Large intestine (tissue), 3 donors: ENCODE results near the gene GNG4. TPM values are rescaled to one million over a fixed set of nuclear protein-coding genes. Genes with fewer than 3 reads are reported as not detected.
"Not testable (repeated sequence)": the region's sequence is repeated elsewhere in the genome, so short reads cannot be mapped to it uniquely, and the experiment has no call there.

ENCODE experiments used
- DNase-seq, 2 donors: peaks; one replicate each; pipeline versions ENCODE4 v3.0.0 to v3.0.0-alpha.2; 2013
- H3K27ac ChIP-seq: one replicate; pipeline ENCODE4 v1.5.1; 2013; ENCODE audit warnings: low read length
- H3K27me3 ChIP-seq: 2 replicates; pipeline ENCODE4 v1.6.1; 2013; ENCODE audit warnings: low read length; ENCODE audit not compliant: control insufficient read depth, insufficient read depth
- H3K36me3 ChIP-seq: 2 replicates; pipeline ENCODE4 v1.6.1; 2013; ENCODE audit warnings: low read length; ENCODE audit not compliant: control insufficient read depth, insufficient read depth
- H3K4me1 ChIP-seq: one replicate; pipeline ENCODE4 v1.6.1; 2013; ENCODE audit warnings: low read length; ENCODE audit not compliant: control insufficient read depth, insufficient read depth
- H3K4me3 ChIP-seq: one replicate; pipeline ENCODE4 v1.5.1; 2013; ENCODE audit warnings: low read length
- H3K9me3 ChIP-seq: one replicate; pipeline ENCODE4 v1.6.1; 2013; ENCODE audit warnings: mild to moderate bottlenecking, low read depth, low read length, moderate library complexity; ENCODE audit not compliant: control insufficient read depth
- WGBS: methylation state at CpG from one replicate; pipeline ENCODE4 v1.1.5; 2013; ENCODE audit warnings: low lambda C conversion rate; ENCODE audit not compliant: insufficient coverage; 5-methylcytosine and 5-hydroxymethylcytosine counted together
- polyA plus RNA-seq: library from polyadenylated mRNA; unstranded; fragments of 120-200 nt; gene quantifications from one replicate; pipeline ENCODE4 v1.2.1, GENCODE V29; 2013

Gene GNG4
- polyA plus RNA-seq, 1 donor = 41.6 TPM

- no peaks in the 10 kb centered on the region for H3K27me3 ChIP-seq
- WGBS = 80% methylated on average over 1 of the region's 47 CpGs
- no peak overlapping the region for H3K27ac ChIP-seq
- no peak overlapping the region for H3K4me3 ChIP-seq
- DNase-seq = peak in 1 of 2 donors; percentile 21
- no peaks in the 10 kb centered on the region for H3K36me3 ChIP-seq
- H3K4me1 ChIP-seq = peaks cover 7% of the 10 kb centered on the region
- peaks cover 3% of the 10 kb centered on the region for H3K9me3 ChIP-seq
Observed at GRCh38 chr1:235642011-235642942, 7.3 kb downstream of the GNG4 start.

- Histone ChIP-seq H3K27ac (no peak overlapping the region), H3K27me3 (no peaks in the 10 kb centered on the region), H3K36me3 (no peaks in the 10 kb centered on the region), H3K4me1 (peaks cover 15% of the 10 kb centered on the region), H3K9me3 (peaks cover 3% of the 10 kb centered on the region), H3K4me3 (no peak overlapping the region)
- 90% methylated on average over 2 of the region's 12 CpGs for WGBS
- no peak for DNase-seq
Observed at GRCh38 chr1:235640580-235640979, 9.0 kb downstream of the GNG4 start.

GRCh38 chr1:235639226-235640205, 10.1 kb downstream of the GNG4 start:
- no peak overlapping the region for H3K4me3 ChIP-seq
- H3K27me3 ChIP-seq = no peaks in the 10 kb centered on the region
- H3K9me3 ChIP-seq = peaks cover 3% of the 10 kb centered on the region
- H3K36me3 ChIP-seq = no peaks in the 10 kb centered on the region
- H3K27ac ChIP-seq = no peak overlapping the region
- WGBS = 100% methylated on average over 1 of the region's 14 CpGs
- H3K4me1 ChIP-seq = peaks cover 16% of the 10 kb centered on the region
- DNase-seq = no peak

GRCh38 chr1:235638612-235639011, 11.0 kb downstream of the GNG4 start:
- H3K4me1 ChIP-seq = peaks cover 16% of the 10 kb centered on the region
- H3K27me3 ChIP-seq, H3K4me3 ChIP-seq, H3K9me3 ChIP-seq, H3K27ac ChIP-seq, H3K36me3 ChIP-seq, DNase-seq: not testable (repeated sequence)
- WGBS = no CpG with 5 or more reads among the region's 2 CpGs

GRCh38 chr1:235637756-235638534, 11.6 kb downstream of the GNG4 start:
- peak overlapping the region; percentile 20 for H3K27ac ChIP-seq

GRCh38 chr1:235635938-235636662, 13.5 kb downstream of the GNG4 start:
- Histone ChIP-seq H3K27ac (no peak overlapping the region), H3K4me3 (no peak overlapping the region), H3K27me3 (no peaks in the 10 kb centered on the region), H3K36me3 (no peaks in the 10 kb centered on the region), H3K4me1 (peaks cover 16% of the 10 kb centered on the region), H3K9me3 (no peaks in the 10 kb centered on the region)
- DNase-seq = peak in 1 of 2 donors; percentile 50
- 80% methylated on average over 1 of the region's 12 CpGs for WGBS

More at GRCh38 chr1:235637756-235638534, 11.6 kb downstream of the GNG4 start:
- Histone ChIP-seq H3K36me3 (no peaks in the 10 kb centered on the region), H3K27me3 (no peaks in the 10 kb centered on the region), H3K4me1 (peaks cover 16% of the 10 kb centered on the region), H3K4me3 (no peak overlapping the region), H3K9me3 (peaks cover 3% of the 10 kb centered on the region)
- WGBS = 33% methylated on average over 1 of the region's 10 CpGs
- DNase-seq = peak in 1 of 2 donors; percentile 60

- Histone ChIP-seq H3K4me1 (peaks cover 11% of the 10 kb centered on the region), H3K9me3 (no peaks in the 10 kb centered on the region), H3K36me3 (no peaks in the 10 kb centered on the region), H3K4me3 (no peak overlapping the region), H3K27ac (no peak overlapping the region), H3K27me3 (no peaks in the 10 kb centered on the region)
- no peak for DNase-seq
- WGBS = 83% methylated on average over 8 of the region's 14 CpGs
Observed at GRCh38 chr1:235632506-235633401, 16.8 kb downstream of the GNG4 start.

- no peaks in the 10 kb centered on the region for H3K36me3 ChIP-seq
- H3K27ac ChIP-seq = no peak overlapping the region
- H3K9me3 ChIP-seq = no peaks in the 10 kb centered on the region
- H3K4me3 ChIP-seq = no peak overlapping the region
- no peaks in the 10 kb centered on the region for H3K27me3 ChIP-seq
- peaks cover 9% of the 10 kb centered on the region for H3K4me1 ChIP-seq
- DNase-seq = no peak
- no CpG with 5 or more reads among the region's 7 CpGs for WGBS
Observed at GRCh38 chr1:235631816-235632215, 17.8 kb downstream of the GNG4 start.
